ENCODE results near the gene OLFM4.
"Not testable (repeated sequence)": the region's sequence is repeated elsewhere in the genome, so short reads cannot be mapped to it uniquely, and the experiment has no call there.

Gene OLFM4

DNA sequence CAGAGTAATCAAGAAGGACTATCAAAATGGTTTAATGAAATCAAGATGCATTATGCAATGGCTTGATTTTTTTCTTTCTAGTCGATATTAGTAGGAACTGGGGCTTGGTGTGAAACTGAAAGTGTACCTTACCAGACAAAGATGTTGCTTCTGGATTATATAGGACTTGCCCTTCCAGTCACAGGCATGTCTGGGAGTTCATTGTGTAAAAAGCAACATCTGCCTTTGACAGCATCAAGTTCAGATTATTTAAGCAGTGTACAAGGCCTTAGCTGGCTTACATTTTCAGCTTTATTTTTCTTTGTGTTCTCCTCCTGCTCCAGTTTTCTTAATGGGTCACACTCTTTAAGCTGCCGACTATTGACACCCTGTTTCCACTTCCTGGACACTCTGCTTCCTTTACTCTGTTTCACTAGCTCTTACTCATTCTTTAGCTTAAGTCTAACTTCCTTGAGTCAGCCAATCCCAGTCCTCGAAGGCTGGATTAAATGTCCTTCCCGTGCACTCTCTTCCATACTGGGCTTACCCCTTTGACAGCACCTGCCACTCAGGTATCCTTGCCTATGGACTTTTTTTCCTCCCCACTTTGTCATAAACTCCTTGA, 29.4 kb upstream of the OLFM4 start:
- Histone ChIP-seq H3K27me3 (ENCODE audit: insufficient read depth, low read length) (no peaks in the 10 kb centered on the region), H3K4me1 (ENCODE audit: insufficient read depth, low read length) (peaks cover 13% of the 10 kb centered on the region), H3K9me3 (ENCODE audit: insufficient read depth, low read depth, low read length) (no peaks in the 10 kb centered on the region), H3K27ac (ENCODE audit: low read depth, low read length) (no peak overlapping the region), H3K36me3 (ENCODE audit: insufficient read depth, low read length) (no peaks in the 10 kb centered on the region), H3K9ac (ENCODE audit: low read depth, low read length) (no peak overlapping the region), H3K4me3 (ENCODE audit: low read length) (no peak overlapping the region)
- 92% methylated on average over 4 of the region's 4 CpGs for WGBS

DNA sequence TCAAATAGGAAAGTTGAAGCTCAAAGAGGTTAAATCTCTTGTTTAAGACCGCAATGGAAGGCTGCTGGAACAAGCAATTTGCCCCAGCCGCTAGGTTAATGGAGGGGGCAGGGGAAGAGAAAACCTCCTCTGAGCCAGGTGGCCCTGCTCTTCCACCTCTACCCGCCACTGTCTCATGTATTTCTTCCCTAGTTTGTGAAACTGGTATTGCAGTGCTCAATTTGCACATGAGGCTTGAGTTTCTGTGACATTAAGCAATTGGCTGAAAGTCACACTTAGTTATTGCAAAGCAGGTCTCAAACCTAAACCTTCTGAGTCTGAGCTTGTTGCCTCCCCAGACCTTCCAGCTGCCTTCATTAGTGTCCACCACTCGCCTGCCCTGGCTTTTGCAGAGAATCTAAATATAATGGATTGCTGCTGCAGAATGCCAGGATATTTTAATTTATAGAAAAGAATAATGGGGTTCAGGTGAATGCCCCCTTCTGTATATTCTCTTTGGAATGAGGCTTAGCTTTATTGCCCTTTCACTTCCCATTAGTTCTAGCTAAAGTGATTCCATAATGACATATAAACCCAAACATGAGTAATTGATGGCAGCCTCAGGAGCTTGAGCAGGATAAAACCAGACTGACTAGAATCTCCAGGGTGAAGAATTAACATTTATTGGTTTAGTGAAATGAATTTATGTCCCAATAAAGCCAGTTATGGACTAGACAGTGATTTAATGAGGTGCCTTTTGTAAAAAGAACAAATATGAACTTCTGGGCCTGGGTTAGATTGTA, 27.0 kb upstream of the OLFM4 start:
- no peaks in the 10 kb centered on the region for H3K4me1 ChIP-seq (ENCODE audit: insufficient read depth, low read length)
- no peak overlapping the region for H3K27ac ChIP-seq (ENCODE audit: low read depth, low read length)
- no peak overlapping the region for H3K9ac ChIP-seq (ENCODE audit: low read depth, low read length)
- no peaks in the 10 kb centered on the region for H3K27me3 ChIP-seq (ENCODE audit: insufficient read depth, low read length)
- WGBS = 93% methylated on average over 4 of the region's 4 CpGs
- H3K4me3 ChIP-seq (ENCODE audit: low read length) = no peak overlapping the region
- H3K36me3 ChIP-seq (ENCODE audit: insufficient read depth, low read length) = no peaks in the 10 kb centered on the region
- no peaks in the 10 kb centered on the region for H3K9me3 ChIP-seq (ENCODE audit: insufficient read depth, low read depth, low read length)

DNA sequence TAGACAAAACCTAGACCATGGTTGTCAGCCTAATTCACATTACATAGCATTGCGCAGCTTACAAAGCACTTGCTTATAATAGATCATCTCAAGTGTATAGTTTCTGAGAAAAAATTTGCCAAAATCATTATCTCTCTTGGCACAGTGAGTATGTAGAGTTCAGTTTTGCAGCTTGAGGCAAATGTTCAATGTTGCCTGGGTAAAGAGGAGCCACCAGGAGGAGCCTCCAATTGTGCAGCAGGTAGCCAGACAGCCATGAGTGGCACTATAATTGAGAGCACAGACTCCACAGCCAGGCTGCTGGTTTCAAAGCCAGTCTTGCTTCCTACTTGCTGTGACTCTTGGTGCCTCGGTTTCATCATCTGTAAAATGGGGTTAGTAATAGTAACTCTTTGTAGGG, 24.0 kb upstream of the OLFM4 start:
- no peak overlapping the region for H3K9ac ChIP-seq (ENCODE audit: low read depth, low read length)
- H3K27me3 ChIP-seq (ENCODE audit: insufficient read depth, low read length) = no peaks in the 10 kb centered on the region
- H3K4me3 ChIP-seq (ENCODE audit: low read length) = no peak overlapping the region
- no peaks in the 10 kb centered on the region for H3K4me1 ChIP-seq (ENCODE audit: insufficient read depth, low read length)
- H3K9me3 ChIP-seq (ENCODE audit: insufficient read depth, low read depth, low read length) = no peaks in the 10 kb centered on the region
- H3K36me3 ChIP-seq (ENCODE audit: insufficient read depth, low read length) = no peaks in the 10 kb centered on the region
- 82% methylated on average over 2 of the region's 2 CpGs for WGBS
- H3K27ac ChIP-seq (ENCODE audit: low read depth, low read length) = no peak overlapping the region

DNA sequence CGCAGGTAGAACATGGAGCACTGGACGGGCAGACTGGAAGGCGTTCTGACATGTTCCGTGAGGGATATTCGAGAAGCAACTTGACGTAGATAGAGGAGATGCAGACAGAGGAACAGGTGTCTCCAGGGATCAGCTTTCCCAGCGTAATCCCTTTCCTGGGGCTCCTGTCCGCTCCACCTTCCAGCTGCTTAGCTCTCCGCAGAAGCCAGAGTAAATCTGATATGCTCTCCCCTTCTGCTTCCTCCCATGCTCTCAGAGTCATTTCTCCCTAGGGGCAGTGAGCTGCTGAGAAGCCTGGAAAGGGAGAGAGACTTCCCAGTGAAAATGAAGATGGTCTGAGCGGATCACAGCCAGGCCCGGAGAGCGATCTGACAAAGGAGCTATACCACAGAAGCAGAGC, 23.0 kb upstream of the OLFM4 start:
- Histone ChIP-seq H3K4me1 (ENCODE audit: insufficient read depth, low read length) (no peaks in the 10 kb centered on the region), H3K27me3 (ENCODE audit: insufficient read depth, low read length) (no peaks in the 10 kb centered on the region), H3K9ac (ENCODE audit: low read depth, low read length) (no peak overlapping the region), H3K9me3 (ENCODE audit: insufficient read depth, low read depth, low read length) (no peaks in the 10 kb centered on the region), H3K4me3 (ENCODE audit: low read length) (no peak overlapping the region), H3K36me3 (ENCODE audit: insufficient read depth, low read length) (no peaks in the 10 kb centered on the region), H3K27ac (ENCODE audit: low read depth, low read length) (no peak overlapping the region)
- WGBS = 92% methylated on average over 12 of the region's 12 CpGs

GRCh38 chr13:53007872-53008271, 20.7 kb upstream of the OLFM4 start:
- Histone ChIP-seq H3K4me1 (ENCODE audit: insufficient read depth, low read length) (no peaks in the 10 kb centered on the region), H3K36me3 (ENCODE audit: insufficient read depth, low read length) (no peaks in the 10 kb centered on the region), H3K27ac (ENCODE audit: low read depth, low read length) (no peak overlapping the region), H3K9ac (ENCODE audit: low read depth, low read length) (no peak overlapping the region), H3K4me3 (ENCODE audit: low read length) (no peak overlapping the region), H3K9me3 (ENCODE audit: insufficient read depth, low read depth, low read length) (no peaks in the 10 kb centered on the region), H3K27me3 (ENCODE audit: insufficient read depth, low read length) (no peaks in the 10 kb centered on the region)
- WGBS = 88% methylated on average over 3 of the region's 3 CpGs

DNA sequence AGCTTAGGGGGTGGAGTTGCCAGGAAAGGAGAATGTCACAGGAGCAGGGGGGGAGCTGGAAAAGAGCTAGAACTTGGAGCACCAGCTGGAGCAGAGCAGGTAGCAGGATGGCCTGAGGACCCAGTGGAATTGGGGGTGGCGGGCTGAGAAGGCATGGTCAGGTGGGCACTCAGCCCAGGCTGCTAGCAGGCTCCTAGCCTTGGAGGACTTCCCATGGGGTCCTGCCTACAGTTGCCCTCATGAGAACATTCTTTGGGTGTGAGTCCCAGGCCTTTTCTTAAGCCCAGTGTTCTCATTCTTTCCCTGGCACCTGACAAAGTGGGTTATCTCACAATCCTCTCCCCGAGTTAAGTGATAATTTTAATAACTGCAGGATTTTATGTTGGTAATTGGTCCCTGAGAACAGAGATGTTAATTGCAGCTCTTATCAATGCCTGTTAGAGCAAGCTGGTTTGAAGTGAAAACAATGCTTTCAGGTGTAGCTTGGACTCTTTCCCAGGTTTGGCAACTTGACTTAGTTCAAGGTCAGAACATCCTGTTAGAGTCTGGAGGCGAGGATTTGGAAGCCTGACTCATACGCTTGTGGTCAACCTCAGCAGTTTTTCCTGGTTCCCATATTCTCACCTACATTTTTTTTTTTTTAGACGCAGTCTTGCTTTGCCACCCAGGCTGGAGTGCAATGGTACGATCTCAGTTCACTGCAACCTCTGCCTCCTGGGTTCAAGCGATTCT, 18.1 kb upstream of the OLFM4 start:
- Histone ChIP-seq H3K36me3 (ENCODE audit: insufficient read depth, low read length) (no peaks in the 10 kb centered on the region), H3K4me1 (ENCODE audit: insufficient read depth, low read length) (no peaks in the 10 kb centered on the region), H3K9ac (ENCODE audit: low read depth, low read length) (no peak overlapping the region), H3K4me3 (ENCODE audit: low read length) (no peak overlapping the region), H3K27me3 (ENCODE audit: insufficient read depth, low read length) (no peaks in the 10 kb centered on the region), H3K27ac (ENCODE audit: low read depth, low read length) (no peak overlapping the region), H3K9me3 (ENCODE audit: insufficient read depth, low read depth, low read length) (no peaks in the 10 kb centered on the region)
- 96% methylated on average over 7 of the region's 7 CpGs for WGBS

GRCh38 chr13:53012707-53013106, 15.9 kb upstream of the OLFM4 start:
- H3K4me1 ChIP-seq (ENCODE audit: insufficient read depth, low read length) = no peaks in the 10 kb centered on the region
- H3K9ac ChIP-seq (ENCODE audit: low read depth, low read length) = no peak overlapping the region
- WGBS = 99% methylated on average over 3 of the region's 3 CpGs
- H3K4me3 ChIP-seq (ENCODE audit: low read length) = no peak overlapping the region
- no peaks in the 10 kb centered on the region for H3K27me3 ChIP-seq (ENCODE audit: insufficient read depth, low read length)
- H3K9me3 ChIP-seq (ENCODE audit: insufficient read depth, low read depth, low read length) = 0 out of 2 replicates have a peak, but pooled peaks cover 3% of the 10 kb centered on the region
- H3K27ac ChIP-seq (ENCODE audit: low read depth, low read length) = no peak overlapping the region
- H3K36me3 ChIP-seq (ENCODE audit: insufficient read depth, low read length) = no peaks in the 10 kb centered on the region

- H3K4me1 ChIP-seq (ENCODE audit: insufficient read depth, low read length) = no peaks in the 10 kb centered on the region
- H3K36me3 ChIP-seq (ENCODE audit: insufficient read depth, low read length) = no peaks in the 10 kb centered on the region
- H3K9ac ChIP-seq (ENCODE audit: low read depth, low read length) = no peak overlapping the region
- no peak overlapping the region for H3K4me3 ChIP-seq (ENCODE audit: low read length)
- 0 out of 2 replicates have a peak, but pooled peaks cover 3% of the 10 kb centered on the region for H3K9me3 ChIP-seq (ENCODE audit: insufficient read depth, low read depth, low read length)
- 95% methylated on average over 5 of the region's 5 CpGs for WGBS
- no peak overlapping the region for H3K27ac ChIP-seq (ENCODE audit: low read depth, low read length)
- no peaks in the 10 kb centered on the region for H3K27me3 ChIP-seq (ENCODE audit: insufficient read depth, low read length)
Observed at GRCh38 chr13:53013113-53013512, 15.5 kb upstream of the OLFM4 start.

DNA sequence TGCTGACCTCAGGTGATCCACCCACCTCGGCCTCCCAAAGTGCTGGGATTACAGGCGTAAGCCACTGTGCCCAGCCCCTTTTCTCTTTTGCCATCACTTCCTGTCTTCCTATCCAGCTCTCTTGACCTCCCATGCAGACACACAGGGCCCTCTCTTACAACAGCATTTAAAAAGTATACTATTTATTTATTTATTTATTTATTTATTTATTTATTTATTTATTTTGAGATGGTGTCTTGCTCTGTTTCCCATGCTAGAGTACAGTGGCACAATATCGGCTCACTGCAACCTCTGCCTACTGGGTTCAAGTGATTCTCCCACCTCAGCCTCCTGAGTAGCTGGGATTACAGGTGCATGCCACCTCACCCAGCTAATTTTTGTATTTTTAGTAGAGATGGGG, 14.6 kb upstream of the OLFM4 start:
- not testable (repeated sequence) for H3K27me3 ChIP-seq (ENCODE audit: insufficient read depth, low read length); H3K9ac ChIP-seq (ENCODE audit: low read depth, low read length); H3K4me3 ChIP-seq (ENCODE audit: low read length); H3K4me1 ChIP-seq (ENCODE audit: insufficient read depth, low read length); H3K9me3 ChIP-seq (ENCODE audit: insufficient read depth, low read depth, low read length); H3K36me3 ChIP-seq (ENCODE audit: insufficient read depth, low read length); H3K27ac ChIP-seq (ENCODE audit: low read depth, low read length)
- WGBS = 85% methylated on average over 3 of the region's 3 CpGs

GRCh38 chr13:53014495-53015443, 13.8 kb upstream of the OLFM4 start:
- Histone ChIP-seq H3K4me3 (ENCODE audit: low read length) (no peak overlapping the region), H3K4me1 (ENCODE audit: insufficient read depth, low read length) (no peaks in the 10 kb centered on the region), H3K36me3 (ENCODE audit: insufficient read depth, low read length) (no peaks in the 10 kb centered on the region), H3K9ac (ENCODE audit: low read depth, low read length) (no peak overlapping the region), H3K27ac (ENCODE audit: low read depth, low read length) (no peak overlapping the region), H3K27me3 (ENCODE audit: insufficient read depth, low read length) (no peaks in the 10 kb centered on the region), H3K9me3 (ENCODE audit: insufficient read depth, low read depth, low read length) (0 out of 2 replicates have a peak, but pooled peaks cover 3% of the 10 kb centered on the region)
- WGBS = 90% methylated on average over 8 of the region's 8 CpGs
